Kidney (tissue), 14 donors: ENCODE results near the gene NCOA4. TPM values are rescaled to one million over a fixed set of nuclear protein-coding genes. Genes with fewer than 3 reads are reported as not detected.
"Not testable (repeated sequence)": the region's sequence is repeated elsewhere in the genome, so short reads cannot be mapped to it uniquely, and the experiment has no call there.

Experiments used
- DNase-seq, 5 donors: peaks; one replicate each; pipeline ENCODE4 v3.0.0-alpha.2; 2013 to 2020
- FAIRE-seq: peaks from 2 replicates; lab custom pipeline; 2012; peaks lifted over from hg19 to GRCh38; lab: Jason Lieb, UNC
- H3K27ac ChIP-seq, 2 donors: one replicate each; pipeline ENCODE4 v1.7.0; 2013; ENCODE audit warnings: low read depth in 2 of 2, low read length in 2 of 2, inconsistent platforms in 1 of 2
- H3K27me3 ChIP-seq: one replicate; pipeline ENCODE4 v1.7.1; 2013; ENCODE audit warnings: low read length, inconsistent platforms; ENCODE audit not compliant: control insufficient read depth, insufficient read depth
- H3K36me3 ChIP-seq, 3 donors: one replicate each; pipeline versions ENCODE4 v1.7.0 to v1.7.1; 2013; ENCODE audit warnings: low read length in 3 of 3, control low read depth in 1 of 3, inconsistent platforms in 1 of 3; ENCODE audit not compliant: insufficient read depth in 3 of 3, control insufficient read depth in 2 of 3
- H3K4me1 ChIP-seq, 3 donors: one replicate each; pipeline versions ENCODE4 v1.7.0 to v1.7.1; 2013; ENCODE audit warnings: low read length in 3 of 3, inconsistent platforms in 1 of 3, low read depth in 1 of 3; ENCODE audit not compliant: control insufficient read depth in 2 of 3, insufficient read depth in 2 of 3
- H3K4me3 ChIP-seq, 3 donors: one replicate each; pipeline versions ENCODE4 v1.7.0 to v1.8.1; 2013; ENCODE audit warnings: low read length in 3 of 3, control low read depth in 1 of 3, inconsistent platforms in 1 of 3
- H3K9ac ChIP-seq, 3 donors: one replicate each; pipeline versions ENCODE4 v1.7.0 to v1.7.1; 2013; ENCODE audit warnings: low read length in 3 of 3, control low read depth in 1 of 3, inconsistent platforms in 1 of 3
- H3K9me3 ChIP-seq, 3 donors: one replicate each; pipeline versions ENCODE4 v1.7.0 to v1.7.1; 2013; ENCODE audit warnings: low read length in 3 of 3, control low read depth in 1 of 3, inconsistent platforms in 1 of 3; ENCODE audit not compliant: control insufficient read depth in 2 of 3, insufficient read depth in 1 of 3
- intact Hi-C: fragments of 100-400 bp; cut with DNase I; formaldehyde crosslinking; loops from one replicate; pipeline ENCODE4 v1.11.1; 2022
- polyA plus RNA-seq: library from polyadenylated mRNA; stranded (reverse); fragments of 350-450 nt; fragmentation: Illumina TruSeq; extraction: RNeasy Lipid Tissue Mini Kit (QIAGEN cat#74804); gene quantifications from one replicate; pipeline ENCODE4 v1.2.3, GENCODE V29; 2014; ENCODE audit warnings: low read depth, low replicate concordance; ENCODE audit not compliant: insufficient read depth
- total RNA-seq: library from RNA; stranded (reverse); fragmentation: NEBNext Ultra II Directional; extraction: Animal tissue kit (Norgen Biotek cat#: 25700); gene quantifications from one replicate; pipeline ENCODE4 v1.2.1, GENCODE V29; 2021
- TF ChIP-seq, protein P1 (sequence below): IDR thresholded peaks from 3 replicates; pipeline ENCODE4 v1.5.1; 2012; ENCODE audit warnings: mild to moderate bottlenecking, moderate library complexity, borderline replicate concordance; ENCODE audit not compliant: insufficient read depth; ENCODE audit errors: extremely low read depth
- donor health status: control.
- donor health status: control.
- donor health status: control.
- donor health status: control.
- donor health status: control.
- donor health status: DM: yes; HTN: yes; CAD: no.
- donor health status: Normal renal cell carcinoma (clear cell type).

NCOA4 gene
- total and polyA plus RNA-seq, 2 donors from 2014 or later = 83.7 to 133 TPM

DNA sequence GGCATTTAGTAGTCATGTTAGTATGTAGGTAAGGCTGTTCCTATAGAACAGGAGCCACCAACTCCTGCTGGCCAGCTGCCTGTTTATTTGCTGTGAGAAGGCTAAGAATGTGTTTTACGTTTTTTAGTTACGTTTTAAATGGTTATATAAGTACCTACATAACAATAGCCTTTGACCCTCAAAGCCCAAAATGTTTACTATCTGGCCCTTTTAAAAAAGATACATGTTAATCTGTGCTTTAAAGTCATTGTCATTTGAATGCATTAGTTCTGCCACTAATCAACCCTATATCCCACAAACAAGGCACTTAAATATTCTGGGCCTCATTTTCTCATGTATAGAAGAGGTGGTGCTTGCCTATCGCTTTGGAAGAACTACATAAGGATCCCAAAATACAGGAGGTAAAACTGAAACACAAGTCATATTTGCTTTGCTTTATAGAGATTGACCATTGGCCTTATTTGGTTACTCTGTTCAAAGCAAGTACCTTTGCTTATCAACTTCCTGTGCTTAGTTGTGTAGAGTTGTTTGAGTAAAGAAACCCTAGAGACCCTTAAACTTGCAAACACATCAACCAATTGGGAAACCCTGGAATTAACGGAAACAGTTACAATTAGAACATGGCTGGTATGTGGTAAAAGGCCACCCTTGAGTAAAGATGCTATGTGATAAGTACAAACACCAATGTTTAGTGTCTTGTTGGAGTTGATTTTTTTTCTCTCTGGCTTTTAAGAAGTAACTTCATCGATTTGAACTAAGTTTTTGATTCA, 32.2 kb downstream of the NCOA4 start:
- Histone ChIP-seq H3K36me3 (peaks cover 3 to 12% (median 7%) of the 10 kb centered on the region in 3 donors), H3K27ac (no peak overlapping the region), H3K27me3 (no peaks in the 10 kb centered on the region), H3K9ac (no peak overlapping the region), H3K4me1 (peaks cover 0 to 8% (median 0%) of the 10 kb centered on the region in 3 donors), H3K9me3 (no peaks in the 10 kb centered on the region), H3K4me3 (no peak overlapping the region)
- intact Hi-C loops = no loop called here
- FAIRE-seq (no peak), DNase-seq (no peak)
- TF ChIP-seq, protein P1, sequence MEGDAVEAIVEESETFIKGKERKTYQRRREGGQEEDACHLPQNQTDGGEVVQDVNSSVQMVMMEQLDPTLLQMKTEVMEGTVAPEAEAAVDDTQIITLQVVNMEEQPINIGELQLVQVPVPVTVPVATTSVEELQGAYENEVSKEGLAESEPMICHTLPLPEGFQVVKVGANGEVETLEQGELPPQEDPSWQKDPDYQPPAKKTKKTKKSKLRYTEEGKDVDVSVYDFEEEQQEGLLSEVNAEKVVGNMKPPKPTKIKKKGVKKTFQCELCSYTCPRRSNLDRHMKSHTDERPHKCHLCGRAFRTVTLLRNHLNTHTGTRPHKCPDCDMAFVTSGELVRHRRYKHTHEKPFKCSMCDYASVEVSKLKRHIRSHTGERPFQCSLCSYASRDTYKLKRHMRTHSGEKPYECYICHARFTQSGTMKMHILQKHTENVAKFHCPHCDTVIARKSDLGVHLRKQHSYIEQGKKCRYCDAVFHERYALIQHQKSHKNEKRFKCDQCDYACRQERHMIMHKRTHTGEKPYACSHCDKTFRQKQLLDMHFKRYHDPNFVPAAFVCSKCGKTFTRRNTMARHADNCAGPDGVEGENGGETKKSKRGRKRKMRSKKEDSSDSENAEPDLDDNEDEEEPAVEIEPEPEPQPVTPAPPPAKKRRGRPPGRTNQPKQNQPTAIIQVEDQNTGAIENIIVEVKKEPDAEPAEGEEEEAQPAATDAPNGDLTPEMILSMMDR = no peak

DNA sequence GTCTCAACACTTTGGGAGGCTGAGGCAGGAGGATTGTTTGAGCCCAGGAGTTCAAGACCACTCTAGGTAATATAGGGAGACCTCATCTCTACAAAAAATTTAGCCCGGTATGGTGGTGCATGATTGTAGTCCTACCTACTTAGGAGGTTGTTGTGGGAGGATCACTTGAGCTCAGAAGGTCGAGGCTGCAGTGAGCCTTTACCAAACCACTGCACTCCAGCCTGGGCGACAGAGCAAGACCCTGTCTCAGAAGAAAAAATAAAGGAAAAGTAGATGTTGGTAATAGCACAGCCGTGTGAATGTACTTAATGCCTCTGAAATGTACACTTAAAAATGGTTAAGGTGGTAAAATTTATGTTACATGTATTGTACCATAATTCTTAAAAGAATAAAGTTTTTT, 32.9 kb downstream of the NCOA4 start:
- Histone ChIP-seq H3K36me3 (peaks cover 2 to 7% (median 3%) of the 10 kb centered on the region in 3 donors), H3K9ac (no peak overlapping the region)
- FAIRE-seq = no peak

DNA sequence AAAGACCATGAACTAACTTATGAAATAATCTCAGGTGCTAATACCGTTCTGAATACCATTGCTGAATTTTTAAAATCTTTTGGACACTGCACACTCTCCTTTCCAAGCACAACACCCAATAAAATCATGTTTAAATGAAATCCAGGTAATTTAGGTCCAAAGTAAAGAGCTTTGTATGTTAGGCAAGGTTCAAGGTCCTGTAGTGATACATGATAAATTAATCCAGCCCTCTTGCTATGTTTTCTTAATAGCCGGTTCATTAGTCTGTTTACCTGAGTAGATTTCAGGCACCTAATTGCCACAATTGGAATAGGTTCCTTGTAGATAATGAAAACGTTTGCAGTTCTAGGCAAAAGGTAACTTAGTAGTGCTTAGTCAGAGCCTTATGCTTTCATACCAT, 44.8 kb downstream of the NCOA4 start:
- H3K36me3 ChIP-seq, H3K27me3 ChIP-seq, DNase-seq, FAIRE-seq, H3K27ac ChIP-seq, H3K9ac ChIP-seq, intact Hi-C loops, H3K9me3 ChIP-seq, H3K4me3 ChIP-seq, H3K4me1 ChIP-seq: not testable (repeated sequence)

More for the DNA sequence above, 32.9 kb downstream of the NCOA4 start:
- Histone ChIP-seq H3K4me3 (no peak overlapping the region), H3K9me3 (no peaks in the 10 kb centered on the region), H3K27me3 (no peaks in the 10 kb centered on the region), H3K4me1 (peaks cover 0 to 8% (median 0%) of the 10 kb centered on the region in 3 donors), H3K27ac (no peak overlapping the region)
- intact Hi-C loops = no loop called here
- TF ChIP-seq, protein P1 = no peak
- no peak for DNase-seq

DNA sequence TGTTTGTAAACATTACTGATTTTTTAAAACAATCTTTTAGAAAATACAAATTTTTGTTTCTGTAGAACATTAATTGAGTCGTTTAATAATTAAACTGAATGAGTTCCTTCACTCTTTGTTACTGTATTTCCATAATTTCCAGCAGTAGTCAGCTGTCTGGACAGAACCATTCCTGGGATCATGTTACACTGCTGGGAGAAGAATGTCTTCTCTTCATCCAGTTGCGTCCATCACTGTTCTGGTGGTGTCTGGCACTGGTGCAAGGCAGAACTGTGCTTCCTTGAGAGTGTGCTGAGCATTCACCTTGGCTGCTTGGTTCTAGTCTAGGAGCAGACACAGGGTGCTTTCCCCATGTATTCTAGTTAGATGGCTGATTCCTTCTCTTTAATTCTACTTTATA, 46.0 kb downstream of the NCOA4 start:
- H3K4me3 ChIP-seq, H3K9me3 ChIP-seq, FAIRE-seq, H3K4me1 ChIP-seq, H3K9ac ChIP-seq, H3K27me3 ChIP-seq, H3K27ac ChIP-seq, H3K36me3 ChIP-seq, intact Hi-C loops: not testable (repeated sequence)
- DNase-seq = peak in 1 of 5 donors; percentile 29
